Suprapubic skin (tissue), 4 donors: Measurements from ENCODE around the gene C19orf12.

ENCODE experiments used
- CTCF ChIP-seq, 2 donors: fragments of 200-600 bp in 1 of 2; fragments of 450-650 bp in 1 of 2; sonication (generic) in 1 of 2; IDR thresholded peaks; one replicate each; pipeline ENCODE4 v1.5.1; 2016 to 2019; ENCODE audit warnings: antibody characterized with exemption in 2 of 2, mild to moderate bottlenecking in 1 of 2, moderate library complexity in 1 of 2
- POLR2A ChIP-seq, 2 donors: fragments of 450-650 bp; IDR thresholded peaks; one replicate each; pipeline ENCODE4 v1.6.1; 2017; ENCODE audit warnings: antibody characterized with exemption in 2 of 2, mild to moderate bottlenecking in 2 of 2, moderate library complexity in 2 of 2
- POLR2AphosphoS5 ChIP-seq, 3 donors: sonication (generic); formaldehyde crosslinking; IDR thresholded peaks; one replicate each; pipeline ENCODE4 v1.6.1; 2017; ENCODE audit warnings: antibody characterized with exemption in 3 of 3

GRCh38 chr19:29702963-29703320, 12.1 kb downstream of the C19orf12 start:
- TF ChIP-seq CTCF (IDR thresholded peaks at IDR 0.05) (no peak), POLR2A (IDR thresholded peaks at IDR 0.05) (no peak), POLR2AphosphoS5 (IDR thresholded peaks at IDR 0.05) (no peak)
